ENCODE data around the gene ADIG.
A peak's percentile ranks its signal among the peaks of the same experiment; 100 is the strongest.

Gene ADIG

DNA sequence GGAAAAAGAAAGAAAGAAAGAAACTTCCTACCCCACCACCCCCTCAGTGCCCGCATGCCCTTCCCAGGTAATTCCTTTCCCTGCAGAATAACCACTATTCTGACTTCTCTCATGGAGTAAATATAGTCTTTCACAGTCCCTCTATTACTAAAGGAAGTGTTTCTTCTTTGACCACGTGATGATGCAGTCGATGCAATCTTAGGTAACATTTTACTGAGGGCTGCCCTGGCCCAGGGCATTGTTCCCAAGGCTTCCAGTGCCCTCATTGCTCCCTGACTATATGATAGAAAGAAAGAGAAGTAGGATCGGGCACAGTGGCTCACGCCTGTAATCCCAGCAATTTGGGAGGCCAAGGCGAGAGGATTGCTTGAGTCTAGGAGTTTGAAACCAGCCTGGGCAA, 49.7 kb downstream of the ADIG start:
- DNase-seq (ENCODE audit: low read depth in 1 of 2, low spot score in 1 of 2) = no peak

DNA sequence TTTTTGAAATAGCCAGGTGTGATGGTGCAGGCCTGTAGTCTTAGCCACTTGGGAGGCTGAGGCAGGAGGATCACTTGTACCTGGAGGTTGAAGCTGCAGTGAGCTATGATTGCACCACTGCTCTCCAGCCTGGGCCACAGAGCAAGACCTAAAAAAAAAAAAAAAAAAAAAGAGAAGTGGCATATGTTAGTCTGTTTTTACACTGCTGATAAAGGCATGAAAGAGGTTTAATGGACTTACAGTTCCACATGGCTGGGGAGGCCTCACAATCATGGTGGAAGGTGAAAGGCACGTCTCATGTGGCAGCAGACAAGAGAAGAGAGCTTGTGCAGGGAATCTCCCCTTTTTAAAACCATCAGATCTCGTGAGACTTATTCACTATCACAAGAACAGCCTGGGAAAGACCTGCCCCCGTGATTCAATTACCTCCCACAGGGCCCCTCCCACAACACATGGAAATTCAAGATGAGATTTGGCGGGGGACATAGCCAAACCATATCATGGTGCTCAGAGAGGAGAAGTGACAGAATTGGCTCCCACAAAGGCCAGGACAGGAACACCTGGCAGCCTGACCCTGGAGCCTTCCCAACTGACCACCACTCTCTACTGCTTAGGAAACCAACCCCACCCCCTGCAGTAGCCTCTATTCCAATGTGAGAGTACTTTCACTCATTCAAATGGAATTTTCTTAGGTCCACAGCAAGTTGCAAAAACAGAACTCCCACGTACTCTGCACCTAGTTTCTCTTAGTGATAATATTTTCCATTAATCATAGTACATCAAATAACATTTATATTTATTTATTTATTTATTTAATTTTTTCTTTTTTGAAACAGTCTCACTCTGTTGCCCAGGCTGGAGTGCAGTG, 50.4 kb downstream of the ADIG start:
- DNase-seq (ENCODE audit: low read depth in 1 of 2, low spot score in 1 of 2) = no peak

DNA sequence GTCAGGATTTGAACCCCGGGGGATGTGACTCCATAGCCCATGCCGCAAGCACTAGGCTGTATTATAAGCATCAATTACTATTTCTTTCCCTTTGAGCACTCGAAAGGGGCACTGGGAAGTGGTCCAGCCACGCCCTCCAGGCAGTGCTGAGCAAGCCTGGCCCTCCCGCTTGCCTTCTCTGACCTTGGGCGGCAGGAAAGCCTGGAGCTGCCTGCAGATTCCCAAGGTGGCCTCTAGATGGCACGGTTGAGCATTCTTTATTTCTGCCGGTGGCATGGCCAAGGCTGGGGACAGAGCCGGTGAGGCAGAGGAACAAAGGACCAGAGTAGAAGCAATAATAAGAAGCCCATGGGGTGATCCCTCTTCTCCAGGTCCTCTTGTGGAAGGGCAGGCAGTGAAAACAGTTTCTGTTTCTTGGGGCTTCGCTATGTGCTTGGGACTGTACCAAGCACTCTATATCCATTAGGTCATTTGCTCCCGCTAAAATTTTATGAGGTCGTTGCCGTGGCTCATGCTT, 52.6 kb downstream of the ADIG start:
- peak; percentile 20 to 28 for DNase-seq (ENCODE audit: low read depth in 1 of 2, low spot score in 1 of 2)

DNA sequence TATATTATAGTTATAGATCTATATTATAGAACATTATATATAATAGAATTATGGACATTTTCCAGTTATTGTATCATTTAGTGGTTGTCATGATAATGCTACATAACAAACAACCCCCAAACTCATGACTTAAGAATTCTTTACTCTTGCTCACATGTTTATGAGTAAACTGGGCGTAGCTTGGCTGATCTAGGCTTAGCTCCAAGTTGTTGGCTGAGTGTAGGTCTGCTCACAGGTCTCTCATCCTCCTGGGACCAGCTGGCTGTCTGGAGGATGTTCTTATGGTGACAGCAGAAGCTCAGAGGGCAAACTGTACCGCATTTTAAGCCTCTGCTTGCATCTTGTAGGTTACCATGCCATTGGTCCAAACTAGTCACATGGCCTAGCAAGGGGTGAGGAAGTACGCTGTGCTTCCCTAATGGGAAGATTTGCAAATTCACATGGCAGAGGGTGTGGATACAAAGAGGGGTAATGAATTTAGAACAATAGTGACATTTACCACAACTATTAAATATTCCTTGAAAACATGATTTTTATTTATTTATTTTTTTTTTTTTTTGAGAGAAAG, 54.8 kb downstream of the ADIG start:
- no peak for DNase-seq (ENCODE audit: low read depth in 1 of 2, low spot score in 1 of 2)

All from stimulated activated CD4-positive, alpha-beta T cell treated with anti-CD3 and anti-CD28 coated beads, Interleukin-15, amount 100 ng/mL, for 1 hour (primary cell).